ENCODE measurements around the gene DOK4.

DNA sequence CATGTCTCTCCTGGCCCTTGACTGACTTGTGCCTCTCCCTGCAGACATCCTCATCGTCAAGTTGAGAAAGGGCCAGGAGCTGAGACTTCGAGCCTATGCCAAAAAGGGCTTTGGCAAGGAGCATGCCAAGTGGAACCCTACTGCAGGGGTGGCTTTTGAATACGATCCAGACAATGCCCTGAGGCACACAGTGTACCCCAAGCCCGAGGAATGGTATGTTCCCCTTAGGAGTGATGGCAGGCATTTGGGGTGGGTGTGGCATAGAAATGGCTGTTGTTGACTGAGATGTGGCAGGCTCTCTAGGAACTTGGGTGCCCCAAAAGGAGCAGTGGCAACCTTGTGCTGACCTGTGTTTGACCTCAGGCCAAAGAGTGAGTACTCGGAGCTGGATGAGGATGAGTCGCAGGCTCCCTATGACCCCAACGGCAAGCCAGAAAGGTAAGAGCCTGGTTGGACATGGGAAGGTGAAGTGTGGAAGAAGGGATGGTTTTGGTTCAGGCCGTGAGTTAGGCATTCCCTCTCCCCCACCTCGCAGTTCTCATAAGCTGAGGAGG lies 16.3 kb downstream of the DOK4 start:
- TF ChIP-seq, protein P1, sequence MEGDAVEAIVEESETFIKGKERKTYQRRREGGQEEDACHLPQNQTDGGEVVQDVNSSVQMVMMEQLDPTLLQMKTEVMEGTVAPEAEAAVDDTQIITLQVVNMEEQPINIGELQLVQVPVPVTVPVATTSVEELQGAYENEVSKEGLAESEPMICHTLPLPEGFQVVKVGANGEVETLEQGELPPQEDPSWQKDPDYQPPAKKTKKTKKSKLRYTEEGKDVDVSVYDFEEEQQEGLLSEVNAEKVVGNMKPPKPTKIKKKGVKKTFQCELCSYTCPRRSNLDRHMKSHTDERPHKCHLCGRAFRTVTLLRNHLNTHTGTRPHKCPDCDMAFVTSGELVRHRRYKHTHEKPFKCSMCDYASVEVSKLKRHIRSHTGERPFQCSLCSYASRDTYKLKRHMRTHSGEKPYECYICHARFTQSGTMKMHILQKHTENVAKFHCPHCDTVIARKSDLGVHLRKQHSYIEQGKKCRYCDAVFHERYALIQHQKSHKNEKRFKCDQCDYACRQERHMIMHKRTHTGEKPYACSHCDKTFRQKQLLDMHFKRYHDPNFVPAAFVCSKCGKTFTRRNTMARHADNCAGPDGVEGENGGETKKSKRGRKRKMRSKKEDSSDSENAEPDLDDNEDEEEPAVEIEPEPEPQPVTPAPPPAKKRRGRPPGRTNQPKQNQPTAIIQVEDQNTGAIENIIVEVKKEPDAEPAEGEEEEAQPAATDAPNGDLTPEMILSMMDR (IDR thresholded peaks at IDR 0.05), result no peak
- no peak for TF ChIP-seq POLR2A (IDR thresholded peaks at IDR 0.05)

Data from testis (tissue), 2 donors.